Measurements from ENCODE around the gene TWF2.

- TF ChIP-seq CTCF (IDR thresholded peaks at IDR 0.05; ENCODE audit: insufficient read depth, low read length) (no peak), REST (IDR thresholded peaks at IDR 0.05; ENCODE audit: insufficient replicate concordance, low read depth) (no peak), POLR2AphosphoS5 (IDR thresholded peaks at IDR 0.05; ENCODE audit: low read depth) (no peak), GABPA (IDR thresholded peaks at IDR 0.05; ENCODE audit: low read depth) (no peak)
These were observed 17.2 kb downstream of the TWF2 start for GRCh38 chr3:52221563-52222318.
